Keratinocyte (primary cell): ENCODE results near the gene GPC1.

Experiments
- CTCF ChIP-seq, 3 experiments: IDR thresholded peaks in 1 of 3; conservative IDR thresholded peaks in 1 of 3; optimal IDR thresholded peaks in 1 of 3; 2 replicates in 2 of 3; 3 replicates in 1 of 3; pipeline versions ENCODE3 to v1.5.1; 2011; ENCODE audit warnings: low read length in 3 of 3, mild to moderate bottlenecking in 3 of 3, moderate library complexity in 2 of 3, control low read depth in 1 of 3, inconsistent platforms in 1 of 3; ENCODE audit not compliant: insufficient read depth in 2 of 3; ENCODE audit errors: extremely low read depth in 1 of 3
- EZH2 ChIP-seq: IDR thresholded peaks from one replicate; pipeline ENCODE4 v1.6.1; 2012; ENCODE audit warnings: inconsistent platforms, mild to moderate bottlenecking, low read length, moderate library complexity

- TF ChIP-seq CTCF (optimal IDR thresholded peaks at IDR 0.05 in 1 of 3, IDR thresholded peaks at IDR 0.05 in 1 of 3, conservative IDR thresholded peaks at IDR 0.05 in 1 of 3; ENCODE audit: extremely low read depth in 1 of 3, insufficient read depth in 2 of 3, low read length in 3 of 3) (no peak), EZH2 (no peak)
These were observed 66.6 kb downstream of the GPC1 start for GRCh38 chr2:240502059-240502429.
